HG02571 (cell line): Measurements from ENCODE around the gene SUGCT.
"Not testable (repeated sequence)": the region's sequence is repeated elsewhere in the genome, so short reads cannot be mapped to it uniquely, and the experiment has no call there.

ENCODE experiments used
- ATAC-seq: cut with Tn5 transposase; IDR thresholded peaks from one replicate; pipeline ENCODE4 v1.9.1; 2021; ENCODE audit warnings: mild to moderate bottlenecking, moderate library complexity; ENCODE audit not compliant: unreplicated experiment

SUGCT gene

GRCh38 chr7:40134428-40135316 lies at the start of gene SUGCT, which contains the start of gene MPLKIP:
TSS of gene SUGCT (plus strand) at chr7:40135005.
TSS of gene MPLKIP (minus strand) at chr7:40134622. CDS start at chr7:40134567, 55 bp downstream.
- peak; percentile 86 for ATAC-seq

GRCh38 chr7:40092182-40092581 lies 42.6 kb upstream of the SUGCT start:
- ATAC-seq, result no peak

- ATAC-seq, result no peak
These were observed 41.0 kb upstream of the SUGCT start for GRCh38 chr7:40093631-40094350.

GRCh38 chr7:40095230-40095629 lies 39.6 kb upstream of the SUGCT start:
- no peak for ATAC-seq

GRCh38 chr7:40095695-40096327 lies 39.0 kb upstream of the SUGCT start:
- no peak for ATAC-seq

- no peak for ATAC-seq
These were observed 37.1 kb upstream of the SUGCT start for GRCh38 chr7:40097728-40098127.

- no peak for ATAC-seq
These were observed 36.0 kb upstream of the SUGCT start for GRCh38 chr7:40098810-40099209.

- no peak for ATAC-seq
These were observed 35.0 kb upstream of the SUGCT start for GRCh38 chr7:40099837-40100236.

GRCh38 chr7:40101201-40101600 lies 33.6 kb upstream of the SUGCT start:
- ATAC-seq, result no peak

- ATAC-seq, result no peak
These were observed 31.9 kb upstream of the SUGCT start for GRCh38 chr7:40102897-40103296.

GRCh38 chr7:40105879-40106473 lies 28.8 kb upstream of the SUGCT start:
- ATAC-seq, result no peak

GRCh38 chr7:40115936-40116335 lies 18.9 kb upstream of the SUGCT start:
- ATAC-seq, result no peak

- ATAC-seq, result not testable (repeated sequence)
These were observed 17.6 kb upstream of the SUGCT start for GRCh38 chr7:40117199-40117598.

GRCh38 chr7:40118201-40118600 lies 16.6 kb upstream of the SUGCT start:
- not testable (repeated sequence) for ATAC-seq

GRCh38 chr7:40120020-40120419 lies 14.8 kb upstream of the SUGCT start:
- ATAC-seq, result no peak

- ATAC-seq, result not testable (repeated sequence)
These were observed 12.5 kb upstream of the SUGCT start for GRCh38 chr7:40122100-40122939.

GRCh38 chr7:40122940-40123254 lies 11.9 kb upstream of the SUGCT start:
- no peak for ATAC-seq

GRCh38 chr7:40133561-40134427 lies 1.0 kb upstream of the SUGCT start:
- ATAC-seq, result peak; percentile 47

- ATAC-seq, result no peak
These were observed 459 bp downstream of the SUGCT start for GRCh38 chr7:40135317-40135610.

- ATAC-seq, result no peak
These were observed 2.8 kb downstream of the SUGCT start for GRCh38 chr7:40137563-40137962.
